ENCODE measurements around the gene HACD1. TPM values are rescaled to one million over a fixed set of nuclear protein-coding genes. Genes with fewer than 3 reads are reported as not detected.

HACD1 gene
- total RNA-seq, 2 experiments from 2014 or later, result 0.47 to 0.69 TPM

GRCh38 chr10:17650416-17650815, 33.2 kb upstream of the HACD1 start:
- ChIA-PET POLR2A (no interaction called here), CTCF (no interaction called here)
- H3K4me1 Mint-ChIP-seq, result peaks cover 65% of the 10 kb centered on the region
- peaks cover 73% of the 10 kb centered on the region for H3K36me3 Mint-ChIP-seq (ENCODE audit: low read depth)
- H3K9me3 Mint-ChIP-seq, result peaks cover 37% of the 10 kb centered on the region
- no peak for DNase-seq
- H3K4me3 Mint-ChIP-seq, result no peak overlapping the region
- no peak overlapping the region for H3K27ac Mint-ChIP-seq
- H3K27me3 Mint-ChIP-seq, result no peaks in the 10 kb centered on the region

GRCh38 chr10:17649836-17650235, 32.7 kb upstream of the HACD1 start:
- CTCF ChIA-PET, result no interaction called here
- H3K4me1 Mint-ChIP-seq, result peaks cover 63% of the 10 kb centered on the region
- H3K9me3 Mint-ChIP-seq, result peaks cover 34% of the 10 kb centered on the region

GRCh38 chr10:17649052-17649451, 31.9 kb upstream of the HACD1 start:
- Mint-ChIP-seq H3K27me3 (no peaks in the 10 kb centered on the region), H3K9me3 (peaks cover 30% of the 10 kb centered on the region), H3K4me1 (peaks cover 65% of the 10 kb centered on the region), H3K27ac (peak overlapping the region; percentile 90), H3K36me3 (ENCODE audit: low read depth) (peaks cover 64% of the 10 kb centered on the region), H3K4me3 (peak overlapping the region; percentile 61)
- CTCF ChIA-PET, result no interaction called here
- POLR2A ChIA-PET, result no interaction called here
- DNase-seq, result no peak

More at GRCh38 chr10:17649836-17650235, 32.7 kb upstream of the HACD1 start:
- Mint-ChIP-seq H3K27me3 (no peaks in the 10 kb centered on the region), H3K27ac (no peak overlapping the region), H3K36me3 (ENCODE audit: low read depth) (peaks cover 69% of the 10 kb centered on the region), H3K4me3 (no peak overlapping the region)
- POLR2A ChIA-PET, result no interaction called here
- no peak for DNase-seq

- H3K4me3 Mint-ChIP-seq, result peak overlapping the region; percentile 61
- peak; percentile 44 for DNase-seq
- H3K27ac Mint-ChIP-seq, result peak overlapping the region; percentile 90
- H3K27me3 Mint-ChIP-seq, result no peaks in the 10 kb centered on the region
- ChIA-PET CTCF (interaction anchor here (0.9 to 1.6 kb wide), 2 partner anchors 14 to 31 kb away, joined by 3 to 4 read pairs; partner anchors contain the start of gene HACD1), POLR2A (interaction anchor here (0.6 kb wide), 1 partner anchor 153 kb away, joined by 3 read pairs; no protein-coding TSS in a partner anchor)
- H3K4me1 Mint-ChIP-seq, result peaks cover 61% of the 10 kb centered on the region
- peaks cover 25% of the 10 kb centered on the region for H3K9me3 Mint-ChIP-seq
- peaks cover 59% of the 10 kb centered on the region for H3K36me3 Mint-ChIP-seq (ENCODE audit: low read depth)
Observed at GRCh38 chr10:17648243-17649035, 31.3 kb upstream of the HACD1 start.

- Mint-ChIP-seq H3K36me3 (ENCODE audit: low read depth) (peaks cover 48% of the 10 kb centered on the region), H3K4me1 (peaks cover 69% of the 10 kb centered on the region), H3K27ac (peak overlapping the region; percentile 64), H3K9me3 (peaks cover 16% of the 10 kb centered on the region), H3K4me3 (peak overlapping the region; percentile 34), H3K27me3 (no peaks in the 10 kb centered on the region)
- POLR2A ChIA-PET, result no interaction called here
- DNase-seq, result no peak
- CTCF ChIA-PET, result interaction anchor here (0.6 to 1.6 kb wide), 4 partner anchors 15 to 566 kb away, joined by 3 to 4 read pairs (median 3); partner anchors contain the start of gene HACD1
Observed at GRCh38 chr10:17647326-17647725, 30.2 kb upstream of the HACD1 start.

- H3K36me3 Mint-ChIP-seq (ENCODE audit: low read depth), result peaks cover 36% of the 10 kb centered on the region
Observed at GRCh38 chr10:17645621-17646345, 28.6 kb upstream of the HACD1 start.

DNA sequence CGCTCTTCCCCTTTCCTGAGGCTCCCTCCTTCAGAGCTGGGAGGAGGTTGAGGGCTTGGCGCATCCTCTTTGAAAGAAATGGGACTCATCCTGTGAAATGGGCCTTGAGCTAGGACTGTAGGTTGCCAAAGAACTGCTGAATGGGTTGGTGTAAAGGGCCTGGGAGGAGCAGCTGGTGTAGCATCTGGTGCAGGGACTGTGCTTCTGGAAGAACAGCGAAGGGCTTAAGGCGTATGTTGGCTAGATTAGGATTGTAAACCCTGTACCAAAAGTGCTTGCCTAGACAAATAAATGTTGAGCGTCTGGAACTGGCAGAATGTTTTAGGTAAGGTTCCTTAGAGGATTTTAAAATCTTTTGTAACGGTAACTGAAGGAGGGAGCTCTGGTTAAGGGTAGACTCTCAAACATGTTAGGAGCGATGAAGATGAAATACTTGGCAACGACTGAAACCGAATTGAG, 27.3 kb upstream of the HACD1 start:
- peaks cover 25% of the 10 kb centered on the region for H3K36me3 Mint-ChIP-seq (ENCODE audit: low read depth)
- peaks cover 6% of the 10 kb centered on the region for H3K9me3 Mint-ChIP-seq
- peak overlapping the region; percentile 100 for H3K27ac Mint-ChIP-seq
- ChIA-PET POLR2A (no interaction called here), CTCF (interaction anchor here (0.6 to 1.8 kb wide), 12 partner anchors 8 to 959 kb away, joined by 3 to 8 read pairs (median 4); partner anchors contain the start of gene HACD1)
- peak overlapping the region; percentile 94 for H3K4me3 Mint-ChIP-seq
- H3K4me1 Mint-ChIP-seq, result peaks cover 60% of the 10 kb centered on the region
- no peaks in the 10 kb centered on the region for H3K27me3 Mint-ChIP-seq
- peak; percentile 30 for DNase-seq

More at GRCh38 chr10:17645621-17646345, 28.6 kb upstream of the HACD1 start:
- Mint-ChIP-seq H3K4me3 (peak overlapping the region; percentile 94), H3K4me1 (peaks cover 67% of the 10 kb centered on the region), H3K27ac (peak overlapping the region; percentile 100), H3K27me3 (no peaks in the 10 kb centered on the region), H3K9me3 (peaks cover 8% of the 10 kb centered on the region)
- CTCF ChIA-PET, result interaction anchor here (1.1 to 1.4 kb wide), 2 partner anchors 26 to 416 kb away, joined by 3 to 4 read pairs; no protein-coding TSS in a partner anchor
- peak; percentile 22 for DNase-seq
- POLR2A ChIA-PET, result interaction anchor here (0.5 kb wide), 1 partner anchor 73 kb away, joined by 3 read pairs; no protein-coding TSS in a partner anchor

GRCh38 chr10:17643755-17644484, 26.7 kb upstream of the HACD1 start, which contains the start of gene STAM:
STAM (plus strand) TSS chr10:17644151; CDS start chr10:17644340, 189 bp downstream.
- ChIA-PET CTCF (interaction anchor here (0.5 to 1.8 kb wide), 15 partner anchors 9 to 1123 kb away, joined by 3 to 8 read pairs (median 4); partner anchors contain the start of gene HACD1), POLR2A (interaction anchor here (0.6 to 1.1 kb wide), 4 partner anchors 10 to 549 kb away, joined by 3 to 6 read pairs (median 4); no protein-coding TSS in a partner anchor)
- Mint-ChIP-seq H3K36me3 (ENCODE audit: low read depth) (peaks cover 21% of the 10 kb centered on the region), H3K4me3 (peak within 1 kb of the TSS; percentile 94), H3K27ac (peak within 1 kb of the TSS; percentile 100), H3K27me3 (no peaks in the 10 kb centered on the region), H3K9me3 (peaks cover 6% of the 10 kb centered on the region), H3K4me1 (peaks cover 57% of the 10 kb centered on the region)
- peak; percentile 93 for DNase-seq

GRCh38 chr10:17643339-17643754, 26.2 kb upstream of the HACD1 start:
- H3K4me3 Mint-ChIP-seq, result peak overlapping the region; percentile 94
- ChIA-PET POLR2A (interaction anchor here (0.6 to 1.1 kb wide), 3 partner anchors 11 to 413 kb away, joined by 3 to 6 read pairs (median 4); no protein-coding TSS in a partner anchor), CTCF (interaction anchor here (0.5 to 1.8 kb wide), 11 partner anchors 9 to 1122 kb away, joined by 3 to 8 read pairs (median 4); partner anchors contain the start of gene HACD1)
- H3K27ac Mint-ChIP-seq, result peak overlapping the region; percentile 100
- H3K4me1 Mint-ChIP-seq, result peaks cover 51% of the 10 kb centered on the region
- no peaks in the 10 kb centered on the region for H3K27me3 Mint-ChIP-seq
- peaks cover 16% of the 10 kb centered on the region for H3K36me3 Mint-ChIP-seq (ENCODE audit: low read depth)
- no peak for DNase-seq
- peaks cover 3% of the 10 kb centered on the region for H3K9me3 Mint-ChIP-seq

- H3K36me3 Mint-ChIP-seq (ENCODE audit: low read depth), result peaks cover 3% of the 10 kb centered on the region
- H3K27ac Mint-ChIP-seq, result no peak overlapping the region
- POLR2A ChIA-PET, result no interaction called here
- H3K9me3 Mint-ChIP-seq, result no peaks in the 10 kb centered on the region
- no peak for DNase-seq
- H3K27me3 Mint-ChIP-seq, result no peaks in the 10 kb centered on the region
- CTCF ChIA-PET, result no interaction called here
- peaks cover 25% of the 10 kb centered on the region for H3K4me1 Mint-ChIP-seq
- no peak overlapping the region for H3K4me3 Mint-ChIP-seq
Observed at GRCh38 chr10:17640331-17640816, 23.2 kb upstream of the HACD1 start.

- ChIA-PET POLR2A (no interaction called here), CTCF (interaction anchor here (0.6 kb wide), 1 partner anchor 247 kb away, joined by 3 read pairs; no protein-coding TSS in a partner anchor)
- Mint-ChIP-seq H3K27me3 (peaks cover 4% of the 10 kb centered on the region), H3K4me3 (no peak overlapping the region), H3K36me3 (ENCODE audit: low read depth) (peaks cover 3% of the 10 kb centered on the region), H3K9me3 (no peaks in the 10 kb centered on the region), H3K27ac (no peak overlapping the region), H3K4me1 (peaks cover 12% of the 10 kb centered on the region)
- no peak for DNase-seq
Observed at GRCh38 chr10:17637869-17638268, 20.7 kb upstream of the HACD1 start.

DNA sequence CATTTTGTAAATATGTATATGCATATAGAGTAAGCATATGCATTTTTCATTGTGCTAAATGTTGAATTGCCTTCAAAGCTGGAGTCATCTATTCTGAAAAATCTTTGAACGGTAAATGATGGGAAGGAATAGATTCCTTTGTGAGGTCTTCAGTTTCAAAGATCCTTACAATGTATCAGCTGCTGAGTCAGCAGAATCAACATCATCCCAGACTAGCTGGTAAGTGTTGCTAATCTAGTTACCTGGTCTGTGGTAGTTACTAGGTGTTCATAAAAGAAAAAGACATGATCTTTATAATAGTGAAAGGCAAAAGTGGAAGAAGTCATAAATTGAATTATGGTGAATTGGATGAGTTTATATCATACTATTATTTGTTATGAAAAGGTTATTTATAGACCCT, 16.2 kb upstream of the HACD1 start:
- Mint-ChIP-seq H3K4me3 (no peak overlapping the region), H3K27ac (no peak overlapping the region), H3K9me3 (no peaks in the 10 kb centered on the region), H3K27me3 (peaks cover 4% of the 10 kb centered on the region), H3K4me1 (no peaks in the 10 kb centered on the region), H3K36me3 (ENCODE audit: low read depth) (no peaks in the 10 kb centered on the region)
- DNase-seq, result no peak
- ChIA-PET POLR2A (no interaction called here), CTCF (interaction anchor here (2.3 kb wide), 1 partner anchor 15 kb away, joined by 6 read pairs; no protein-coding TSS in a partner anchor)
